GM18868 (cell line): ENCODE results near the gene RAB20.
"Not testable (repeated sequence)": the region's sequence is repeated elsewhere in the genome, so short reads cannot be mapped to it uniquely, and the experiment has no call there.

Experiments
- ATAC-seq: cut with Tn5 transposase; IDR thresholded peaks from one replicate; pipeline ENCODE4 v1.9.1; 2021; ENCODE audit warnings: mild to moderate bottlenecking, moderate library complexity; ENCODE audit not compliant: unreplicated experiment

The RAB20 gene

DNA sequence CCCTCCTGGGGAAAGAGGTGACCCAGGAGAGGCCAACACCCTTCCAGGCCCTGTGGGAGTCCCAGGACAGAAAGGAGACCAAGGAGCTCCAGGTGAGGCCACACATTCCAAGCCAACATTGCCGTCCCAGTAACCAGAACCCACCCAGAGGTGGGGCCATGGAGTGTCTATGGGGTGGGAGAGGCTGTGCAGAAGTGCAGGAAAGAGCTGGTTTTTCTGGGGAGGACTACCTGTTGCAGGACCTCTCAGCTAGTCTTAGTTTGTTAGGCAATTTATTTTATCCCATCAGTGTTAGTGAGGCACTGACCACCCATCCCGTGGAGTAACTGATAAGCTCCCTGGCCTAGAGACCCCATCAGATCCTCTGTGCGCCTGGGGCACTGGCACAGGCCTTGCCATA lies 66.1 kb downstream of the RAB20 start:
- no peak for ATAC-seq

- ATAC-seq, result no peak
Observed at GRCh38 chr13:110493613-110494012, 67.9 kb downstream of the RAB20 start.

GRCh38 chr13:110492679-110493593 lies 68.6 kb downstream of the RAB20 start:
- ATAC-seq, result no peak

DNA sequence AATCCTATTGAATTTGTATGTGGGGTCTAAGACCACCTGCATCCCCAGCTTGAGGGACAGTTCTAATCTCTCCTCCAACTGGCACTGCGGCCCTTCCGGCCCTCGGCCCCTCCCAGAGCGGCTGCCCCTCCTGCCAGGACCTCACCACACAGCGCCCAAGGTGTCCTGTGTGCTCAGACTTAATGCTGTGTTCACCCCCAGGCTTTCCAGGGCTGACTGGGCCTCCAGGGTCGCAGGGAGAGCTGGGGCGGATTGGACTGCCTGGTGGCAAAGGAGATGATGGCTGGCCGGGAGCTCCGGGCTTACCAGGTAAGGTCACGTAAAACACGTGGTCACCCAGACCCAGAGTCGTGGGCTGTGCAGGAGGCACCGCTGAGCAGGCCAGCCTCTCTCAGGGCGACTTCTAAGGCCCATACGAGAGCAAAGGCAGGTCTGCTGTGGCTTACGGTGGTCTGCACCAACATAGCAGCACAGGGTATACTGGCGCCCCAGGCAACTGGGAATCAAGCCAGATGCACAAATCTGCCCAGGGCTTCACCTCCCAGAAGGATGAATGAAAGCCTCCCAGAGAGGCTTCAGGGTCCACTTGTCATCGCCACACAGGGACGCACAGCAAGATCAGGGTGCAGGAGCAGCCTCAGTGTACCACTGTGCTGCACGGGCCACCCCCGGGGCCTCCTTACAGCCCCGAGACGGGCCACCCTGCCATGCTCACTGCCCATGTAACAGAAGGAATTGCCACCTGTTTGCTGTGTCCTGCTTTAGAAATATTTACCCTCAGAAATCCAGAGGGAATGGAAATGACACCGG lies 69.4 kb downstream of the RAB20 start:
- no peak for ATAC-seq

DNA sequence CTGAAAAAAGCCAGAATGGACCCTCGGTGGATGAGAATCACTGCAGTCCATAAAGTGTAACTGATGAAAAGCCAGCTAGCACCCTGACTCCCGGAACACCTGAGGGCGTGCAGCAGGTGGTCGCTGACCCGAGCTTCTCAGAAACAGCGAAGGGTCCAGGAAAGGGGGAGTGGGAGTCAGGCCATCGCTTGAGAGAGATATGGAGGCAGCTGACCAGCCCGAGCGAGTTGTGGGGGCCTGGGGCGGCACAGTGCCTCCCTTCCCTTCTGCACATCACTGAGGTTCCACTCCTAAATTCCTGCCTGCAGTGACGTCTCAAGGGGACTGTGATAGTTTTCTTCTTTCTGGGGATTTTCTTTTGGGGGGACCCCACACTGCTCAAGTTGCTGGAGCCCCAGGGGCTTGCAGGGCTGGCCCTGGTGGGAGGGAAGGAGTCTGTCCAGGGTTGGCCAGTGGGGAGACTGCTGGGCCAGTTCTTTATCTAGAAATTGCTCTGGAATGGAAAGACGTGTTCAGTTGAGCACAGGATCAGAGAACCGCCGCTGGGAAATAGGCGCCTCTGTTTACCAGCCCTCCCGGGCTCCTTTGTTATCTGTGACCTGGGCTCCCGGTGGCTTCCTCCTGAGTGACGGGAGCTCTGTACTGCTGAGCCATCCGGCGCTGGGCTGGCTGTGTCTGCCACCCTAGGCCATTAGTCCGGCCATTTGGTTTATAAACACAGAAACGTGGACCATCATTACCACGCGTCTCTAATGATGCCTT lies 71.3 kb downstream of the RAB20 start:
- no peak for ATAC-seq

DNA sequence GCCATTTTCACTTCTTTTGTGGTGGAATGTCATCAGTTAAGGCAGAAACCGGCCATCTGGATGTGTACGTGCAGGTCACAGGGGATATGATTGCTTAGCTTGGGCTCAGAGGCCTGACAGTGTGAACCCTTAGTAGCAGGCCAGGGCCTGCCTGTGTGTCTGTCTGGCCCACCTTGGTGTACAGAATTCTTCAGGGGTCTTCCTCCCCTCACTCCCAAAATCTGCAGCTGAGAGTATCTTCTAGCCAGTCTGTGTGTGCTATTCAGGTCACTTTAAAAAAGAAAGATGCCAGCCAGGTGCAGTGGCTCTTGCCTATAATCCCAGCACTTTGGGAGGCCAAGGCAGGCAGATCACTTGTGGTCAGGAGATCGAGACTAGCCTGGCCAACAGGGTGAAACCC lies 74.6 kb downstream of the RAB20 start:
- not testable (repeated sequence) for ATAC-seq

DNA sequence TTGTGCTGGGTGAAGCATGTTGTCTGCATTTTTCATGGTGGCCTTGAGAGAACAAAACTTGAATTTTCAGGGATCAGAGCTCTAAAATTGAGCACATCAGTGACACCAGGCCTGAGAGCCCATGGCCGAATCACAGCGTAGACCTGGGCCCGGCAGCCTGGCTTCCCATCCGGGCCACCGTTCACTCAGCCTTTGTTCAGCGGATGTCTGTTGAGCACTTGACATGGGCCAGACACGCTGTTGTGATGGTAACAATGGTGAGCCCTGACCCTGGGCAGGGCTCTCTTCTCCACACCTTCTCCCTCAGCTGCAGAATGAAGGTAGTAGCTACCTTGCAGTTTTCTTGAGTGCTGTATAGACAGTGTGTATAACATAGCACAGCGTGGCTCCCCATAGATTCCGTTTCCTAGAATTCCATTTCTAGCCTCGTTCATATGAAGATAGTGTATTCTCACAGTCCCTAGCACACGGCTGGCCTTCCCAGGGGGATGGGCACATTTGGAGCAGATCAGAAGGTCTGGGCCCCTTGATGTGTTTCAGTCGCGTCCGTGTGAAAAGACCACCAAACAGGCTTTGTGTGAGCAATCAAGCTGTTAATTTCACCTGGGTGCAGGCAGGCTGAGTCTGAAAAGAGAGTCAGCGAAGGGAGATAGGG lies 75.3 kb downstream of the RAB20 start:
- no peak for ATAC-seq

DNA sequence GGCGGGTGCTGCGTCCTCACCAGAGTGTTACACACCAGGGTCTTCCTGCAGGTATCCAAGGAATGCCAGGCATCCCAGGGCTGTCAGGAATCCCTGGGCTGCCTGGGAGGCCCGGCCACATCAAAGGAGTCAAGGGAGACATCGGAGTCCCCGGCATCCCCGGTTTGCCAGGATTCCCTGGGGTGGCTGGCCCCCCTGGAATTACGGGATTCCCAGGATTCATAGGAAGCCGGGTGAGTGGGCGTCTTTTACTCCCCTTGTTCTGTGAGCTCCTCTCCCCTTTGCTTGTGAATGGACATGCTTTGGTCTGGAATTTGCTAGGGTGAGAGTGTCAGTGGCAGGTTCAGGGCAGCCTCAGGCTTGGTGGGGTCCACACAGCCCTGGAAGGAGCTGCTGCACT lies 75.9 kb downstream of the RAB20 start:
- ATAC-seq, result no peak

- ATAC-seq, result no peak
Observed at GRCh38 chr13:110484290-110485048, 77.1 kb downstream of the RAB20 start.

DNA sequence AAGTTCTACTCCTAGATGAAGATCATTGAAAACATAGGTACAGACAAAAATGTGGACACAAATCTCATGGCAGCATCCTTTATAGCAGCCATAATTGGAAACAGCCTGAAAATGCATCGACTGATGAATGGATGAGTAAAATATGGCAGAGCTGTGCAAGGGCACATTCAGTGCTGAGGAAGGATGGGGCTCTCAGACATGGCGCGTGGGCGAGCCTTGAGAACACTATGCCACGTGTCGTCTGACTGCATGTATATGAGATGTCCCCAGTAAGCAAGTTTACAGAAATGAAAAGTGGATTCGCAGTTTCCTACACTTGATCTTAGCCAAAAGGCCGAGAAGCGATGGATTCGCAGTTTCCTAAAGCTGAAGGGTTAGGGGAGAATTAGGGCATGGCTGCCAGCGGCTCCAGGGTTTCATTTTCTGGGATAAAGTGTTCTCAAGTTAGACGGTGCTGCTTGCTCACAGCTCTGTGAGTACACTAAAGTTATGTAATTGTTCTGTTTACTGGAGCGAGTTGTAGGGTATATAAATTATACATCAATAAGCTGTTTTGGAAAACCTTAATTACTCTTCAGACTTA lies 78.0 kb downstream of the RAB20 start:
- ATAC-seq, result no peak

DNA sequence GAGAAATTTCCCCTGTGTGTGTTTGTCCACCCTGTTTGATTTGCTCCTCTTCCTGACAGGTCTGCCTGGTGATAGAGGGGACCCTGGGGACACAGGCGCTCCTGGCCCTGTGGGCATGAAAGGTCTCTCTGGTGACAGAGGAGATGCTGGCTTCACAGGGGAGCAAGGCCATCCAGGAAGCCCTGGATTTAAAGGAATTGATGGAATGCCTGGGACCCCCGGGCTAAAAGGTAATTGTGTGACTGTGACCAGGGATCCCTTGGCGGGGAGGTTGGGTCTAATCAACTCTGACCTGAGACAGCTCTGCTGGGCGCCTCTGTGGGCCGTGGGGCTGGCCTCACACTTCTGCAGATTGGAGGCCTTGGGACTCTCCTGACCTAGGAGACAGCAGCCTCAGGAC lies 81.4 kb downstream of the RAB20 start:
- ATAC-seq, result no peak

DNA sequence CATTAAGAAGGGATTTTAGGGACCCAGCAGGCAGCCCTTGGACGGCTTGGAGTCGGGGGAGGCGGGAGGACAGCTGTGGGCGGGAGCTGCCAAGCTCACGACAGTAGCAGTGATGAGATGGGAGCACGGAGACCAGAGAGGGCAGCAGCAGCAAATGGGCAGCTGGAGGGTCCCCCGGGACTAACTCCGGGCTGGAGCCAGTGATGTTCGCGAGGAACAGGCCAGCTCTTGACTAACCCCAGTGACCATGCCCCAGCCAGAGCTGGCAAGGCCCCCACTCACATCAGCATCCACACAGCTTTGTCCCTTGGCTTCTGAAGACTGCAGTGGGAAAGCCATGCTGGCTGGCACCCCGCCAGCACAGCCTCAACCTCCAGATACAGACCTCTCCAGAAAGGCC lies 81.9 kb downstream of the RAB20 start:
- ATAC-seq, result no peak

GRCh38 chr13:110479215-110479545 lies 82.3 kb downstream of the RAB20 start:
- no peak for ATAC-seq

DNA sequence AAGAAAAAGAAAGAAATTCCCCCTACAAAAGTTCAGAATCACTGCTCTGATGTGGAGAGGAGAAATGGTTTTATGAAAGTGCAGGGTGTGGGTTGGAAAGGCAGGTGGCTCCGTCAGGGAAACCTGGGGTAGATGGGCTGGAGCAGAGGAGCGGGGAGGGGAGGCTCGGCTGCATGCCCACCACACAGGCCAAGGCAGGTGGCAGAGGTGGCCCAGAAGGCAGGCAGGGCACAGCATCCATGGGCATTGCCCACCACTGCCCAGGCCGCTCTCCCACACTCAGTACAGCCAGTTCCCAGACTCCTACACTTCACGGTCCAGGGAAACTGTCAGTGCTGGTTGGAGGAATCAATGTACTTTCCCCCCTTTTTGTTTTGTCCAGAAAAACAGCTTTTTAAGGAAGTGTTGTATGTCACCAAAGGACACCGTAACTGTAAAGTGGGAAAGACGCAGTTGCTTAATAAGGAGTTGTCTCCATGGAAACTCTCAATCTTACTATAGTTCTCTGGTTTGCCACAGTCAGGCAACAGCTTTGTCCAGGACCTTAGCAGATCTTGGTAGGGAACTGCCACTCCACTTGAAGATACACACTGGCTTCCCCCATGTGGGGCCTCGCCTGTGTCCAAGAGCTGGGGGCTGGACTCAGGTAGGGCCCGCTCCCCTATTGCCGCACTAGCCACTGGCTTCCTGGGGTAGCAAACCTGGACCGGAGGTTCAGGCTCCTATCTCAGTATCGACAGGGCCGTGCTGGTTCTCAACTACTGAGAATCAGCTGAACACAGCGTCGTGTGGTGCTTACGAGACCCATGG lies 82.9 kb downstream of the RAB20 start:
- ATAC-seq, result no peak

GRCh38 chr13:110477706-110478245 lies 83.7 kb downstream of the RAB20 start:
- no peak for ATAC-seq

DNA sequence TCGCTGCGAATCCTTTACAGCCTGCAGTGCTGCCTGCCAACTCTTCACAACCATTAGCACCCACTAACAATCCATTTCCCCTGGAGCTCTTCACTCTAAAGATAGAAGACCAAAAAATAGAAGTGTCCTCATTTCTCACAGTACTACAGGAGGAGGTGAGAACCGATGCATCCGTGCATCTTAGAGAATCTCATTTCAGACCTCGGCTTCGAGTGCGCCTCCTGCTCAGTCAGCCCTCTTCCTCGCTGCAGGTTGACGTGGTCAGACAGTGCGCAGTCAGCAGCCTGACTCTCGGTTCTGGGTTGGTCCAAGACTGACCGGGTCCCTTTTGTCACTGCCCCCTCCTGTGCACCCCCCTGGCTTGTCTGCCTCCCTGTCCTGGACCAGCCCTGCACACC lies 85.3 kb downstream of the RAB20 start:
- no peak for ATAC-seq

DNA sequence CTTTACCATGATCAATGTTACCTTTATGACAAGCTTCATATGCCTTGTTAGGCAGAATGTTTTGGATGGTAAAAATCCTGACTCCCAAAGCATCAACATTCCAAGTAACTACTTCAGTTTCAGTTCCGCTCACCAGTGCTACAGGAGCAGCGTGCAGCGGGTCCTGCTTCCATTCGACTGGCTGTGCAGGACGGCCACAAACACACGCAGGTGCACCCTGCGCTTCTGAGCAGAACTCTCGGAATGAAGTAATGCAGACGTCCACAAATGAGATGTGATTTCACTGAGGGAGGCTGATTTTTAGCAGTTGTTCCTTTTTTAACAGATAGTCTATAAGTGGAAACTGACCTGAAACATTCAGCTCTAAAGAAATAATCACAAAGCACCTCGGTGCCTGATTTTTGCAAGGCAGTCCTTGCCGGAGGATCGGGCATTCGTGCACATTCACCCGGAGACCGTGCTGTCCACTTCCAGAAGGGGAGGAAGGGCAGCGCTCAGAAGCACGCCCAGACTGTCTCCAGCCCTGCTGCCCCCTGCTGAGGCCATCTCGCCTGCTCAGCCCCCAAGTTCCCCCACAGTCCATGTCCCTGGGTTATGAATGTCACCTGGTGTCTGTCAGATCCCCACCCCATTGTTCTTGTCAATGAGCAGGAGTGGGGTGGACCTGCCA lies 85.8 kb downstream of the RAB20 start:
- no peak for ATAC-seq

- no peak for ATAC-seq
Observed at GRCh38 chr13:110475117-110475516, 86.4 kb downstream of the RAB20 start.
